ENCODE data around the gene FLII.
A peak's percentile ranks its signal among the peaks of the same experiment; 100 is the strongest.

FLII gene

GRCh38 chr17:18261146-18261515 lies 2.6 kb upstream of the FLII start:
- no peak for TF ChIP-seq POLR2AphosphoS5 (IDR thresholded peaks at IDR 0.05; ENCODE audit: low read depth, low read length)
- no peak for TF ChIP-seq POU2F2 (IDR thresholded peaks at IDR 0.05; ENCODE audit: low read depth, low read length)
- no peak for TF ChIP-seq TAF1 (IDR thresholded peaks at IDR 0.05; ENCODE audit: low read depth, low read length)
- TF ChIP-seq PAX5 (IDR thresholded peaks at IDR 0.05; ENCODE audit: insufficient read depth, low read length, severe bottlenecking) = no peak
- TF ChIP-seq POLR2A (IDR thresholded peaks at IDR 0.05; ENCODE audit: low read depth, low read length) = no peak
- TF ChIP-seq SPI1 (IDR thresholded peaks at IDR 0.05; ENCODE audit: low read depth, low read length) = no peak
- DNase-seq (ENCODE audit: insufficient read length, low spot score) = no peak
- no peak for FAIRE-seq

GRCh38 chr17:18260332-18261145 lies 2.0 kb upstream of the FLII start, which contains the start of gene MIEF2:
TSS of gene MIEF2 (plus strand) at chr17:18260662. CDS start at chr17:18262721, 2,059 bp downstream.
- no peak for TF ChIP-seq SPI1 (IDR thresholded peaks at IDR 0.05; ENCODE audit: low read depth, low read length)
- TF ChIP-seq TAF1 (IDR thresholded peaks at IDR 0.05; ENCODE audit: low read depth, low read length) = no peak
- no peak for TF ChIP-seq POU2F2 (IDR thresholded peaks at IDR 0.05; ENCODE audit: low read depth, low read length)
- no peak for TF ChIP-seq POLR2AphosphoS5 (IDR thresholded peaks at IDR 0.05; ENCODE audit: low read depth, low read length)
- TF ChIP-seq PAX5 (IDR thresholded peaks at IDR 0.05; ENCODE audit: insufficient read depth, low read length, severe bottlenecking) = no peak
- TF ChIP-seq POLR2A (IDR thresholded peaks at IDR 0.05; ENCODE audit: low read depth, low read length) = peak; percentile 56; the same call in 1 of the 2 replicates
- DNase-seq (ENCODE audit: insufficient read length, low spot score) (peak; percentile 99), FAIRE-seq (peak; percentile 98)

- no peak for DNase-seq (ENCODE audit: insufficient read length, low spot score)
- TF ChIP-seq PAX5 (IDR thresholded peaks at IDR 0.05; ENCODE audit: insufficient read depth, low read length, severe bottlenecking) (no peak), POLR2AphosphoS5 (IDR thresholded peaks at IDR 0.05; ENCODE audit: low read depth, low read length) (no peak), POU2F2 (IDR thresholded peaks at IDR 0.05; ENCODE audit: low read depth, low read length) (no peak), SPI1 (IDR thresholded peaks at IDR 0.05; ENCODE audit: low read depth, low read length) (no peak), TAF1 (IDR thresholded peaks at IDR 0.05; ENCODE audit: low read depth, low read length) (no peak), POLR2A (IDR thresholded peaks at IDR 0.05; ENCODE audit: low read depth, low read length) (no peak)
- no peak for FAIRE-seq
Observed at GRCh38 chr17:18259621-18260331, 1.2 kb upstream of the FLII start.

DNA sequence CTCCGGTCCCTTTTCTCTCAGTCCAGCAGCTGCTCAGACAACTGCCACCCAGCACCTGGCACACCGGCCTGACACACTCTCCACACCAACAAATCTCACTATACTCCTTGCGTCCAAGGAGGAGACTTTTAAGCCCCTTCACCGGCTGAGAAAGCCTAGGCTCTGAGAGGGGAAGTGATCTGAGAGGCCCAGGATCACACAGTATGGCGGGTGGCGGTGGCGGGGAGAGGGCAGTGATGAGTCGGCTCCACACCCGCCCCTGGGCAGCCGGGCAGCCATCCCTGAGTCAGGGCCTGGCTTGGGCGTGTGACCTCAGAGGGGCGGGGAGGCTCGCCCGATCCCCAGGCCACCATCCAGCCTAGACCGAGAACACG lies 569 bp downstream of the FLII start:
- DNase-seq (ENCODE audit: insufficient read length, low spot score) (peak; percentile 69), FAIRE-seq (no peak)
- 0 out of 2 replicates have a peak, but pooled peaks have one; percentile 39 for TF ChIP-seq TAF1 (IDR thresholded peaks at IDR 0.05; ENCODE audit: low read depth, low read length)
- TF ChIP-seq POLR2A (IDR thresholded peaks at IDR 0.05; ENCODE audit: low read depth, low read length) = no peak
- TF ChIP-seq SPI1 (IDR thresholded peaks at IDR 0.05; ENCODE audit: low read depth, low read length) = peak; percentile 80

DNA sequence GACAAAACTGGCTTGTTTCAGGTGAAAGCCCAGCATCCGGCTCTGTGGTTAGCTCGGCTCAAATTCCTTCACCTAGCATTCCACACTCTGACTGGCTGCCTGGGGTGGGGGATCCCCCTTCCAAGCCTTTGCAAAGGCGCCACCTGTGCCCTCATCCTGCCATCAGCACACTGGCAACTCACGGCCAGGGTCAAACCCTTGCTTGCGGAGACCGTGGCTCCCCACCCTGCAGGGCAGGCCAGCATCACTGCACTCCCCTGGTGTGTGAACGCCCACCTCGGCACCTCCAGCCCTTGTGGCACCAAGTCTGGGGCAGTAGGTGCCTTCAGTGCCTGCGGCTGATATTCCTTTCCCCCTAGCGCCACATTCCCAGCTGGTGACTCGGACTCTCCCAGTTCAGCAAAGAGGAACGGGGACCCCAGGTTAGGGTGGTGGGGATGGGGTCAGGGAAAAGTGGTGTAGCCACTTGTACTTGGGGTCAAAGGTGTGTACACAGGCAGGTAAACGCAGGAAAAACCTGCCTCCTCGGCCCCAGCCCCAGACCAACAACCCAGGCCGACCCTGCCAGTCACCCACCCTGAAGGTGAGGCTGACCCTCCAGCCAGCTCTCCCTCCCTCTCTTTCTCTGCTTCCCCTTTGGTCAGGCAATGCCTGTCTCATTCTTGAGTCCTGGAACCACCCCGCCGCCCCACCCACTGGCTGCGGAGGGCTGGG lies 1.1 kb downstream of the FLII start:
- TF ChIP-seq SPI1 (IDR thresholded peaks at IDR 0.05; ENCODE audit: low read depth, low read length) = no peak
- TF ChIP-seq POLR2AphosphoS5 (IDR thresholded peaks at IDR 0.05; ENCODE audit: low read depth, low read length) = no peak
- TF ChIP-seq POLR2A (IDR thresholded peaks at IDR 0.05; ENCODE audit: low read depth, low read length) = no peak
- TF ChIP-seq TAF1 (IDR thresholded peaks at IDR 0.05; ENCODE audit: low read depth, low read length) = no peak
- no peak for TF ChIP-seq POU2F2 (IDR thresholded peaks at IDR 0.05; ENCODE audit: low read depth, low read length)
- TF ChIP-seq PAX5 (IDR thresholded peaks at IDR 0.05; ENCODE audit: insufficient read depth, low read length, severe bottlenecking) = no peak
- DNase-seq (ENCODE audit: insufficient read length, low spot score) (no peak), FAIRE-seq (peak; percentile 87)

- FAIRE-seq (no peak), DNase-seq (ENCODE audit: insufficient read length, low spot score) (no peak)
- no peak for TF ChIP-seq TAF1 (IDR thresholded peaks at IDR 0.05; ENCODE audit: low read depth, low read length)
- TF ChIP-seq POLR2AphosphoS5 (IDR thresholded peaks at IDR 0.05; ENCODE audit: low read depth, low read length) = no peak
- TF ChIP-seq PAX5 (IDR thresholded peaks at IDR 0.05; ENCODE audit: insufficient read depth, low read length, severe bottlenecking) = no peak
- TF ChIP-seq SPI1 (IDR thresholded peaks at IDR 0.05; ENCODE audit: low read depth, low read length) = no peak
- no peak for TF ChIP-seq POLR2A (IDR thresholded peaks at IDR 0.05; ENCODE audit: low read depth, low read length)
- TF ChIP-seq POU2F2 (IDR thresholded peaks at IDR 0.05; ENCODE audit: low read depth, low read length) = no peak
Observed at GRCh38 chr17:18256776-18257175, 1.8 kb downstream of the FLII start.

DNA sequence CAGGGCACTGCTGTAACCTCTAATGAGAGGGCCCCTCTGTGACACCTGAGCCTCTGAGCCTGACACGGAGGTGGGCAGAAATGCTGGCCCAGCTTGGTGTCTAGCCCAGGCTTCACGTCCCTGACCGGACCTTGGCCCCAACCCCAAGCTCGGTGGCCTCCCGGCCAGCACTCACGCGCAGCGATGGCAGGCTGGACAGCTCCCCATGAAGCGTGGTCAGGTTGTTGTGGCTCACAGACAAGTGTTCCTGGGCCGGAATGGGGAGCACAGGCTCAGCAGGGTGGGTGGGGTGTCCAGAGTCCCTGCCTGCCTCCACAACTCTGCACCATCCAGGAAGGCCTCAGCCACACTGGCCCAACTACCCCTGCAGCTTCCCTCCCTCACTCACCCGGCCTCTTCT lies 2.2 kb downstream of the FLII start:
- DNase-seq (ENCODE audit: insufficient read length, low spot score) = no peak
- TF ChIP-seq PAX5 (IDR thresholded peaks at IDR 0.05; ENCODE audit: insufficient read depth, low read length, severe bottlenecking) (no peak), POLR2AphosphoS5 (IDR thresholded peaks at IDR 0.05; ENCODE audit: low read depth, low read length) (no peak), POU2F2 (IDR thresholded peaks at IDR 0.05; ENCODE audit: low read depth, low read length) (no peak), POLR2A (IDR thresholded peaks at IDR 0.05; ENCODE audit: low read depth, low read length) (no peak), TAF1 (IDR thresholded peaks at IDR 0.05; ENCODE audit: low read depth, low read length) (no peak)
- FAIRE-seq = no peak

DNA sequence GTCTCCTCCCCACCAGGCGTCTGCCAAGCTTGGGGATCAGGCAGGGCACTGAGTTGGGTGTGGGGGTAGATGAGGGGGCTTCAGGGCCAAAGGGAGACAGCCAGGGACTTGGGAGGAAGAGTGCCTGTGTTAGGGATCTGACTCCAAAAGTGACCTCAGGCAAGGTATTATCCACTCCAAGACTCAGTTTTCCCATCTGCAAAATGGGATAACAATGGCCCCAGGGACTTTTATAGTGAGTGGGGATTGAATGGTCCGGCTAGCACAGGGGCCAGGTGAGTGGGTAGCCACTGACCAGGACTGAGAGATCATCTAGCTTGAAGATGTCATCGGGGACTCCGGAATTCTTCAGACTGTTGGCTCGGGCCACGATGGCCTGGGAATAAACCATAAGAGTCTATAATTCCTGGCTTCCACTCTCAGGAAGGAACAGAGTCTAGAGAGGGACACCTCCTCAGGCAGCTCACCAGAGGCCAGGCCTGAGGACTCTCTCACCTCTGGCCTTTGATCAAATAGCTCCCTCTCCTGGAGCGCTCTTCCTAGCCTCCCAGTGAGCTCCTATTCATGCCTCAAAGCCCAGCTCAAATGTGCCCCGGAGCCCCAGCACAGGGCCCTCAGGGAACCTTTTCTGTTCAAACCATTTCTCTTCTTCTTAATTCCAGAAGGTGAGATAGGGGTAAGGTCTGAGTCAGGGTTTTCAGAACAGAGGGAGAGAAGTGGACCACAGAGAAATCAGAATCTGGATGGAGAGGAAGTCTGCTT lies 3.5 kb downstream of the FLII start:
- DNase-seq (ENCODE audit: insufficient read length, low spot score) (no peak), FAIRE-seq (no peak)
- TF ChIP-seq POLR2AphosphoS5 (IDR thresholded peaks at IDR 0.05; ENCODE audit: low read depth, low read length) = no peak
- TF ChIP-seq PAX5 (IDR thresholded peaks at IDR 0.05; ENCODE audit: insufficient read depth, low read length, severe bottlenecking) = no peak

Data from GM12891 (cell line).